Common myeloid progenitor, CD34-positive (primary cell): ENCODE data around the gene PRADC1.

Experiments
- CTCF ChIA-PET: fragments of 350-600 bp; sonication (Branson Sonifier 250); formaldehyde crosslinking; loops from one replicate; lab custom pipeline; 2021; ENCODE audit warnings: antibody characterized with exemption; lab: Charles Lee
- POLR2A ChIA-PET: fragments of 350-600 bp; sonication (Branson Sonifier 250); formaldehyde crosslinking; loops from one replicate; lab custom pipeline; 2021; ENCODE audit warnings: antibody characterized with exemption; lab: Charles Lee
- DNase-seq, 3 donors: peaks; one replicate each; pipeline versions ENCODE4 v3.0.0 to v3.0.0-alpha.2; 2013
- H3K27ac ChIP-seq, 2 experiments: 1 replicate in 1 of 2; 2 replicates in 1 of 2; pipeline ENCODE4 v1.7.0; 2013; ENCODE audit warnings: inconsistent platforms in 2 of 2, low read length in 2 of 2, mild to moderate bottlenecking in 2 of 2, low read depth in 1 of 2, moderate library complexity in 1 of 2; ENCODE audit not compliant: severe bottlenecking in 2 of 2, insufficient read depth in 1 of 2, poor library complexity in 1 of 2
- H3K27me3 ChIP-seq, 5 experiments: replicated peaks in 2 of 5; 1 replicate in 3 of 5; 2 replicates in 2 of 5; pipeline versions ENCODE4 v1.6.1 to v1.7.0; 2013; ENCODE audit warnings: low read length in 4 of 5, mild to moderate bottlenecking in 2 of 5, moderate library complexity in 2 of 5, inconsistent platforms in 1 of 5; ENCODE audit not compliant: insufficient read depth in 5 of 5, control insufficient read depth in 4 of 5
- H3K36me3 ChIP-seq, 4 experiments: 1 replicate in 2 of 4; 2 replicates in 2 of 4; pipeline versions ENCODE4 v1.6.1 to v1.7.0; 2013; ENCODE audit warnings: low read length in 3 of 4, control low read depth in 1 of 4, mild to moderate bottlenecking in 1 of 4; ENCODE audit not compliant: control insufficient read depth in 4 of 4, insufficient read depth in 4 of 4
- H3K4me1 ChIP-seq, 4 experiments: 1 replicate in 3 of 4; 2 replicates in 1 of 4; pipeline versions ENCODE4 v1.6.1 to v1.7.1; 2013; ENCODE audit warnings: low read length in 3 of 4, mild to moderate bottlenecking in 3 of 4, control low read depth in 1 of 4, inconsistent platforms in 1 of 4, moderate library complexity in 1 of 4; ENCODE audit not compliant: control insufficient read depth in 4 of 4, insufficient read depth in 4 of 4; ENCODE audit errors: control extremely low read depth in 1 of 4
- H3K4me3 ChIP-seq, 7 experiments: 1 replicate in 4 of 7; 2 replicates in 3 of 7; pipeline versions ENCODE4 v1.5.1 to v1.7.0; 2013; ENCODE audit warnings: mild to moderate bottlenecking in 7 of 7, low read length in 6 of 7, moderate library complexity in 6 of 7, inconsistent platforms in 2 of 7, low read depth in 2 of 7, control low read depth in 1 of 7; ENCODE audit not compliant: insufficient read depth in 4 of 7, control insufficient read depth in 1 of 7; ENCODE audit errors: extremely low read depth in 1 of 7
- H3K9me3 ChIP-seq, 5 experiments: 1 replicate in 4 of 5; 2 replicates in 1 of 5; pipeline versions ENCODE4 v1.6.1 to v1.7.1; 2013; ENCODE audit warnings: low read length in 4 of 5, mild to moderate bottlenecking in 2 of 5, inconsistent platforms in 1 of 5, low read depth in 1 of 5, moderate library complexity in 1 of 5; ENCODE audit not compliant: control insufficient read depth in 4 of 5, insufficient read depth in 2 of 5; ENCODE audit errors: control extremely low read depth in 1 of 5
- WGBS: methylation state at CpG from one replicate; pipeline ENCODE4 v1.1.5; 2013; ENCODE audit not compliant: insufficient coverage; 5-methylcytosine and 5-hydroxymethylcytosine counted together

Gene PRADC1

DNA sequence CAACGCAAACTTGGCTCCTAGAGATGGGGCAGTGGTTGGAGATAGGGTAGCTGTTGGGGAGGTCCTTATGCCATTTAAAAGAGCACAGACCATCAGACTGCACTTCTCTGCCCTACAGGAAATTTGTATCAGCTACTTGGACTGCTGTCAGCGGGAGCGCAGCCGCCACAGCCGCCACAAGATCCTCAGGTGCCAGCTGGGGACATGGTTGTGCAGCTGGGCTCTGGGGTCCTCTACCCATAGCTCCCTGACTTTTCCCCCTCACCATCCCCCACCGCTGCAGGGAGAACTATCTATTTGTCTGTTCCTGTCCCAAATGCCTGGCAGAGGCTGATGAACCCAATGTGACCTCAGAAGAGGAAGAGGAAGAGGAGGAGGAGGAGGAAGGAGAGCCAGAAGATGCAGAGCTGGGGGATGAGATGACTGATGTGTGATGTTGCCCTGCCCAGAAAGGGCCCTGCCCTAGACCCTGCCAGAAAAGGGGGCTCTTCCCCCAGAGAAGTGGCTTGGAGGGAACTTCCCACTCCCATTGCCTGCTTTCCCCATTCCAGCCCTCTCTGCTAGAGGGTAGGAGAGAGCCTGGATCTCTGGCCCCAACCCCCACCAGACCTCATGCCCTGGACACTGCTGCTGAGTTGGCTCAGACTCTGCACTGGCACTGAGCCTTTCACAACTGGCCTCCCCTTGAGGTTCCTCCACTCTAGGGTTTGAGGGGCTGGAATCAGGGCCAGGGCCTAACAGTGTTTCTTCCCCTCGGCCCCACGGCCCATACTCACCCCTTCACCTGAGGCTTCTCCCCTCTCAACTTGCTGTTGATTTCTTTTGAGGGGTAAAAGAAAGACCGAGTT lies 7.3 kb downstream of the PRADC1 start:
- H3K36me3 ChIP-seq = peaks cover 8 to 82% (median 50%) of the 10 kb centered on the region in 4 experiments
- no peaks in the 10 kb centered on the region for H3K27me3 ChIP-seq
- H3K27ac ChIP-seq = no peak overlapping the region

DNA sequence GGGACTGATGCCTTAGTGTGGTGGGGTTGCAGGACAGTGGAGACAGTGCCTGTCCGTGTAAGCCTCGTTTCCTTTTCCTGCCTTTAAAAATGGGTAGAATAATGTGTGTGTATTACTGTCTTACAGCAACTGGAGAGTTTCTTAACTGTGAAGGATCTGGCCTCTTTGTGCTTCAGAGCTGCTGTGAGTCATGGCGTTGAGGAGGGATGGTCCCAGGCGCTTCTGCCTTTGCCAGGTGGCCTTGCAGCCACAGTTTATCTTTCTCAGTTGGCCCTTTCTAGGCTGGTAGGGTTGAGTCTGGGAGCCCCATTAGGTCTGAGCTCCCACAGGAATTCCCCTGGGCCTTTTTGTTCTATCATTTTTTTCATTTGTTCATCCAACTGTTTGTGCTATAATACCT lies 9.2 kb downstream of the PRADC1 start:
- Histone ChIP-seq H3K36me3 (peaks cover 10 to 89% (median 54%) of the 10 kb centered on the region in 4 experiments), H3K27ac (no peak overlapping the region), H3K4me1 (peaks cover 0 to 13% (median 12%) of the 10 kb centered on the region in 4 experiments), H3K4me3 (no peak overlapping the region), H3K9me3 (no peaks in the 10 kb centered on the region), H3K27me3 (no peaks in the 10 kb centered on the region)
- POLR2A ChIA-PET = no interaction called here
- DNase-seq = no peak
- 100% methylated on average over 3 of the region's 4 CpGs for WGBS
- CTCF ChIA-PET = no interaction called here

More for the DNA sequence above, 7.3 kb downstream of the PRADC1 start:
- 51% methylated on average over 6 of the region's 9 CpGs for WGBS
- H3K4me3 ChIP-seq = no peak overlapping the region
- H3K9me3 ChIP-seq = no peaks in the 10 kb centered on the region
- ChIA-PET CTCF (interaction anchor here (0.9 to 1.6 kb wide), 4 partner anchors 13 to 43 kb away, joined by 3 to 6 read pairs (median 4); no protein-coding TSS in a partner anchor), POLR2A (no interaction called here)
- peaks cover 0 to 13% (median 12%) of the 10 kb centered on the region in 4 experiments for H3K4me1 ChIP-seq
- no peak for DNase-seq

DNA sequence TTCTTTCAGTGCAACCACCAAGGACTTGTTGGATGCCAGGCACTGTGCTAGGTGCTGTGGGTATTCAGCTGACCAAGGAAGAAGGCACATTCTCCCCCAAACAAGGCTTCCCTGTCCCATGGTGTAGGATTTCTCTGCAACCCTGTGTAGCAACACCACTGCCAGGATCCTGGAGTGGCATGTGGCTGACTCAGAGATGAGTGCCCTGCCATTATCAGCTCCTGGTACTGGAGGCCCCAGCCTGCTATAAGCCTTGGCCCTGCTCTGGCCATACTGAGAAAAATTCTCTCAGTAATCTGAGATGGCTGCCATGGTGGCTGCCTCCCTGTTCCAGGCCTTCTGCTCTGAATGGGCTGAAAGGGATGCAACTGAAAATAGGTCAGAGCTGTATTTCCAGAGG lies 14.7 kb downstream of the PRADC1 start:
- Histone ChIP-seq H3K36me3 (peaks cover 5 to 39% (median 34%) of the 10 kb centered on the region in 4 experiments), H3K4me1 (peaks cover 5 to 19% (median 15%) of the 10 kb centered on the region in 4 experiments), H3K4me3 (no peak overlapping the region), H3K27me3 (no peaks in the 10 kb centered on the region), H3K27ac (no peak overlapping the region), H3K9me3 (no peaks in the 10 kb centered on the region)
- ChIA-PET POLR2A (no interaction called here), CTCF (interaction anchor here (1.0 to 2.5 kb wide), 3 partner anchors 12 to 16 kb away, joined by 3 to 7 read pairs (median 5); partner anchors contain the start of genes CCT7 and PRADC1)
- no peak for DNase-seq

DNA sequence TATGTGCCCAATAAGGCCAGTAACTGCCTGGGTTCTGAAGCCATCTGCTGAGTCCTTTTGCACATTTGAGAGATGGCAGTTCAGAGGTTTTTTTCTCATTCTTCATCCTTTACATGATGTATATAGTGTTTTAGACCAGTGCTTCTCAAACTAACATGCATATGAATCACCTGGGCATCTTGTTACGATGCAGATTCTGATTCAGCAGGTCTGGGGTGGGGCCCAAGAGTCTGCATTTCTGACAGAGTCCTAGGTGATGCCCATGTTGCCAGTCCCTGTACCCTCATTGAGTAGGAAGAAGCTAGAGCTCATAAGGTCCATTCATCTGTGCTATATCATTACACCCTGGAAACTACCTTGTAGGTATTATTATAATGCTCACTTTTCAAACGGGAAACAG lies 15.2 kb downstream of the PRADC1 start:
- DNase-seq = no peak
- POLR2A ChIA-PET = no interaction called here
- Histone ChIP-seq H3K27me3 (no peaks in the 10 kb centered on the region), H3K36me3 (peaks cover 3 to 35% (median 30%) of the 10 kb centered on the region in 4 experiments), H3K4me3 (no peak overlapping the region), H3K4me1 (peaks cover 5 to 23% (median 20%) of the 10 kb centered on the region in 4 experiments), H3K27ac (no peak overlapping the region), H3K9me3 (no peaks in the 10 kb centered on the region)
- 100% methylated on average over 1 of the region's 2 CpGs for WGBS
- CTCF ChIA-PET = interaction anchor here (1.0 to 2.5 kb wide), 3 partner anchors 11 to 16 kb away, joined by 3 to 7 read pairs (median 5); partner anchors contain the start of genes CCT7 and PRADC1

DNA sequence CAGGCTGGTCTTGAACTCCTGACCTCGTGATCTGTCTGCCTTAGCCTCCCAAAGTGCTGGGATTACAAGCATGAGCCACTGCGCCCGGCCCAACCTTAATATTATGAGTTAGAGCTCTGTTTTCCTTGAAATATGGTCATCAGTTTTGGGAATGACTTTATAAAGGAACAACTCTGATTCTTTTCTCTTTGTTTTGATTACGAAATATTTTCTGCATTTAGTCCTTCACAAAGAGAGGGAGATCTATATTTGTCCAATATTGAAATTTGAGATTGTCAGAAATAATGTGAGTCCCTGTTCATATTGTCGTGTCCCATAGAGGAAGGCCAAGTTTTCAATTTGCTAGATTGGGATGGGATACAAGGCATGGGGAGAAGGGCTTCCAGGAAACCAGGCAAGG lies 15.9 kb downstream of the PRADC1 start:
- H3K4me1 ChIP-seq = peaks cover 5 to 28% (median 23%) of the 10 kb centered on the region in 4 experiments
- H3K27me3 ChIP-seq = no peaks in the 10 kb centered on the region
- no peak overlapping the region for H3K27ac ChIP-seq
- 100% methylated on average over 3 of the region's 5 CpGs for WGBS
- no peak overlapping the region for H3K4me3 ChIP-seq
- POLR2A ChIA-PET = no interaction called here
- CTCF ChIA-PET = interaction anchor here (1.0 to 2.5 kb wide), 3 partner anchors 11 to 17 kb away, joined by 3 to 7 read pairs (median 5); partner anchors contain the start of genes CCT7 and PRADC1
- H3K36me3 ChIP-seq = peaks cover 3 to 28% (median 24%) of the 10 kb centered on the region in 4 experiments
- no peak for DNase-seq
- H3K9me3 ChIP-seq = no peaks in the 10 kb centered on the region

DNA sequence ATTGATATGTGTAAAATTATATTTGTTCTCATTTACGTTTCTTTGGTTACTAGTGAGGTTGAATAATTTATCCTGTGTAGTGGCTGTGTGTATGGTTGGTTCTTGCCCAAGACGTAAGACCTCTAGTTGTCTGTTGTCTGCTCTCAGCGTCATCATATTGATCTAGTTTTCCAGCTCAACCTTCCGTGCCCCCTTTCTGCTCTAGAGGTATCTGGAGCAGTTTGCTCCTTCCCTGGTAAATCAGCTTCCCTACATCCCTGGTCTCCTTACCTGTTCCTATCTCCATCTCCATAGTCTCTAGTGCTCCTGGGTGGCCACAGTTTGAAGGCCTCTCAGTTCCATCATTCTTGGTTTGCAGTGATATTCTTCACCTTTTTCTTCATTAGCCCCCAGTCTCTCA lies 17.8 kb downstream of the PRADC1 start:
- POLR2A ChIA-PET = no interaction called here
- H3K27me3 ChIP-seq = peaks cover 0 to 3% (median 0%) of the 10 kb centered on the region in 5 experiments
- H3K9me3 ChIP-seq = no peaks in the 10 kb centered on the region
- WGBS = 92% methylated on average over 2 of the region's 4 CpGs
- H3K27ac ChIP-seq = no peak overlapping the region
- CTCF ChIA-PET = interaction anchor here (0.7 to 2.2 kb wide), 5 partner anchors 9 to 75 kb away, joined by 3 to 11 read pairs (median 3); partner anchors contain the start of gene PRADC1
- peak overlapping the region in 3 of 7 experiments; percentile 22 to 93 (median 84) for H3K4me3 ChIP-seq
- H3K4me1 ChIP-seq = peaks cover 5 to 28% (median 23%) of the 10 kb centered on the region in 4 experiments
- no peak for DNase-seq
- H3K36me3 ChIP-seq = peaks cover 3 to 13% (median 8%) of the 10 kb centered on the region in 4 experiments
